Natural killer cell (primary cell): ENCODE data around the gene GPR176. TPM values are rescaled to one million over a fixed set of nuclear protein-coding genes. Genes with fewer than 3 reads are reported as not detected.

Source experiments
- ATAC-seq, 3 donors: fragments of 150-1000 bp in 2 of 3; fragments of 200-7000 bp in 1 of 3; cut with Tn5 transposase; 1 replicate in 1 of 3; 2 replicates in 2 of 3; pipeline ENCODE4 v1.10.0; 2021; ENCODE audit warnings: mild to moderate bottlenecking in 2 of 3, moderate library complexity in 2 of 3
- DNase-seq, 2 donors: peaks; one replicate each; pipeline versions ENCODE4 v3.0.0 to v3.0.0-alpha.2; 2013 to 2021; ENCODE audit warnings: mixed read lengths in 1 of 2
- H3K27ac ChIP-seq: one replicate; pipeline ENCODE4 v1.5.1; 2013; ENCODE audit warnings: mild to moderate bottlenecking, low read length
- H3K27me3 ChIP-seq: one replicate; pipeline ENCODE4 v1.6.1; 2013; ENCODE audit warnings: low read length; ENCODE audit not compliant: control insufficient read depth, insufficient read depth
- H3K36me3 ChIP-seq: one replicate; pipeline ENCODE4 v1.6.1; 2013; ENCODE audit warnings: low read length; ENCODE audit not compliant: control insufficient read depth, insufficient read depth
- H3K4me1 ChIP-seq: one replicate; pipeline ENCODE4 v1.6.1; 2013; ENCODE audit warnings: low read length; ENCODE audit not compliant: control insufficient read depth, insufficient read depth
- H3K4me3 ChIP-seq: one replicate; pipeline ENCODE4 v1.5.1; 2013; ENCODE audit warnings: low read length
- H3K9me3 ChIP-seq: one replicate; pipeline ENCODE4 v1.6.1; 2013; ENCODE audit warnings: low read length; ENCODE audit not compliant: control insufficient read depth, insufficient read depth
- H3K27ac Mint-ChIP-seq, 2 donors: one replicate each; pipeline ENCODE4 v1.8.0; 2022; ENCODE audit warnings: mild to moderate bottlenecking in 2 of 2, mixed read lengths in 2 of 2, moderate library complexity in 1 of 2
- H3K27me3 Mint-ChIP-seq, 2 donors: one replicate each; pipeline ENCODE4 v1.8.0; 2022; ENCODE audit warnings: low read depth in 2 of 2, mixed read lengths in 2 of 2
- H3K36me3 Mint-ChIP-seq: one replicate; pipeline ENCODE4 v1.8.0; 2022; ENCODE audit warnings: mixed read lengths
- H3K4me1 Mint-ChIP-seq, 2 donors: one replicate each; pipeline ENCODE4 v1.8.0; 2022; ENCODE audit warnings: mixed read lengths in 2 of 2
- H3K4me3 Mint-ChIP-seq: one replicate; pipeline ENCODE4 v1.8.0; 2022; ENCODE audit warnings: mild to moderate bottlenecking, moderate library complexity, mixed read lengths
- H3K9me3 Mint-ChIP-seq, 2 donors: one replicate each; pipeline ENCODE4 v1.8.0; 2022; ENCODE audit warnings: mixed read lengths in 2 of 2
- WGBS: methylation state at CpG from one replicate; pipeline ENCODE4 v1.1.7; 2013; ENCODE audit warnings: missing lambda C conversion rate; ENCODE audit not compliant: insufficient coverage; 5-methylcytosine and 5-hydroxymethylcytosine counted together
- intact Hi-C: fragments of 100-400 bp; cut with micrococcal nuclease; formaldehyde crosslinking; loops from one replicate; pipeline ENCODE4 v1.14.2; 2022
- total RNA-seq, 4 donors: library from RNA; stranded (reverse); fragments of 120-200 nt in 1 of 4; gene quantifications; one replicate each; pipeline versions ENCODE4 v1.2.3 to v1.2.4, GENCODE V29; 2013 to 2022
- TF ChIP-seq, protein P1 (sequence below): fragments of 200-600 bp; IDR thresholded peaks from one replicate; pipeline ENCODE4 v1.8.0; 2022; ENCODE audit warnings: antibody characterized with exemption

GPR176 gene
- total RNA-seq, 3 donors from 2014 or later (not counting 1 experiment from before 2014, with no cell fraction given) = 0.38 TPM; not detected in 2

DNA sequence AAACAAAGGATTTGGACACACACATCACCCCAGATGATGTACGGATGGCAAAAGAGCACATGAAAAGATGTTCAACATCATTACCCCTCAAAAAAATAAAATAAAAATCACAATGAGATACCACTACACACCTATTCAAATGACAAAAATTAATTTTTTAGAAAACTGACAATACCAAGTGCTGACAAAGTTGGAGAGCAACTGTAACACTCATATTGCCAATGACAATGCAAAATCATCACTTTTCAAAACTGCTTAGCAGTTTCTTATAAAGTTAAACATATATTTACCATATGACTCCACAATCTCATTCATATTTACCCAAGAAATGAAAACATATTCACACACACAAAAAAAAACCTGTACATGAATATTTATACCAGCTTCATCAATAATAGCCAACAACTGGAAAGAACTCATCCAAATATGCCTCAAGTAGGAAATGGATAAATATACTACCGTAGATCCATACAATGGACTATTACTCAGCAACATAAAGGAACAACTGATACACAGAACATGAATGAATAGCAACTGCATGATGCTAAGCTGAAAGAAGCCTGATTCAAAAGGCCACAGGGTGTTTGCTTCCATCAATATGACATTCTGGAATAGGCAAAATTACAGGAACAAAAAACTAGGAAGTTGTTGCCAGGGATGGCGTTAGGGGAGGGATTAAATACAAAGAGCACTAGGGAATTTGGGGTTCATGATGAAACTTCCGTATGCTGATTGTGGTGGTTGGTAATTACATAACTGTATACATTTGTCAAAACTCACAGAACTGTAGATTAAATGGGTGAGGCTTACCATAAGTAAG lies 138.7 kb downstream of the GPR176 start:
- Mint-ChIP-seq H3K27ac (peak overlapping the region; percentile 84 to 93), H3K27me3 (peaks cover 3 to 21% of the 10 kb centered on the region in 2 donors), H3K9me3 (no peaks in the 10 kb centered on the region), H3K4me3 (peak overlapping the region; percentile 77), H3K36me3 (no peaks in the 10 kb centered on the region), H3K4me1 (peaks cover 30 to 36% of the 10 kb centered on the region in 2 donors)
- H3K4me3 ChIP-seq = no peak overlapping the region
- WGBS = 79% methylated on average over 3 of the region's 4 CpGs
- H3K9me3 ChIP-seq = no peaks in the 10 kb centered on the region
- H3K4me1 ChIP-seq = peaks cover 3% of the 10 kb centered on the region
- peak in 1 of 2 donors; percentile 15 for DNase-seq
- TF ChIP-seq, protein P1, sequence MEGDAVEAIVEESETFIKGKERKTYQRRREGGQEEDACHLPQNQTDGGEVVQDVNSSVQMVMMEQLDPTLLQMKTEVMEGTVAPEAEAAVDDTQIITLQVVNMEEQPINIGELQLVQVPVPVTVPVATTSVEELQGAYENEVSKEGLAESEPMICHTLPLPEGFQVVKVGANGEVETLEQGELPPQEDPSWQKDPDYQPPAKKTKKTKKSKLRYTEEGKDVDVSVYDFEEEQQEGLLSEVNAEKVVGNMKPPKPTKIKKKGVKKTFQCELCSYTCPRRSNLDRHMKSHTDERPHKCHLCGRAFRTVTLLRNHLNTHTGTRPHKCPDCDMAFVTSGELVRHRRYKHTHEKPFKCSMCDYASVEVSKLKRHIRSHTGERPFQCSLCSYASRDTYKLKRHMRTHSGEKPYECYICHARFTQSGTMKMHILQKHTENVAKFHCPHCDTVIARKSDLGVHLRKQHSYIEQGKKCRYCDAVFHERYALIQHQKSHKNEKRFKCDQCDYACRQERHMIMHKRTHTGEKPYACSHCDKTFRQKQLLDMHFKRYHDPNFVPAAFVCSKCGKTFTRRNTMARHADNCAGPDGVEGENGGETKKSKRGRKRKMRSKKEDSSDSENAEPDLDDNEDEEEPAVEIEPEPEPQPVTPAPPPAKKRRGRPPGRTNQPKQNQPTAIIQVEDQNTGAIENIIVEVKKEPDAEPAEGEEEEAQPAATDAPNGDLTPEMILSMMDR = no peak
- ATAC-seq = no peak
- intact Hi-C loops = loop anchor here (5.0 to 10.0 kb wide), 2 partner anchors 136 to 253 kb away; partner anchors contain the start of gene SRP14
- H3K27ac ChIP-seq = peak overlapping the region; percentile 65
- no peaks in the 10 kb centered on the region for H3K36me3 ChIP-seq
- no peaks in the 10 kb centered on the region for H3K27me3 ChIP-seq

DNA sequence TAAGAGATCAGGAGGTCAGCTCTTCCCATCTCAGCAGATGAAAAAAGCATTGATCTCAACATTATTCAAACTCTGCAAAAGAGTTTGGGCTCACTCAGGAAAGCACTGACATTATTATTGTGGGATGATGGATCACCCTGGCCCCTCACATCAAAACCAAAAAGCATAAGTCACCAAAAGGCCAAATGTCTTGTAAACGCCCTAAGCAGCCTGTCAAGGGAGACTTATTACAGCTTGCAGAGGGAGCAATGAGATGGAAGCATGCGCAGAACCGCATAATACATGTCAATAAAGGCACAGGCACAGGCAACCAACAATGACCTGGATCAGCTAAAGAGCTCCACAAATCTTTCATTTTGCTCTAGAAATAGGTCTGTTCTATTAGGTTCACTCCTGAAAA lies 142.0 kb downstream of the GPR176 start:
- no peaks in the 10 kb centered on the region for H3K36me3 ChIP-seq
- ATAC-seq (no peak), DNase-seq (no peak)
- H3K4me3 ChIP-seq = no peak overlapping the region
- H3K27me3 ChIP-seq = no peaks in the 10 kb centered on the region
- Mint-ChIP-seq H3K9me3 (no peaks in the 10 kb centered on the region), H3K4me3 (no peak overlapping the region), H3K27ac (no peak overlapping the region), H3K4me1 (peaks cover 11 to 27% of the 10 kb centered on the region in 2 donors), H3K36me3 (no peaks in the 10 kb centered on the region), H3K27me3 (peaks cover 3 to 21% of the 10 kb centered on the region in 2 donors)
- 75% methylated on average over 3 of the region's 3 CpGs for WGBS
- TF ChIP-seq, protein P1 = no peak
- H3K4me1 ChIP-seq = peaks cover 5% of the 10 kb centered on the region
- H3K9me3 ChIP-seq = no peaks in the 10 kb centered on the region
- H3K27ac ChIP-seq = no peak overlapping the region
- intact Hi-C loops = no loop called here

DNA sequence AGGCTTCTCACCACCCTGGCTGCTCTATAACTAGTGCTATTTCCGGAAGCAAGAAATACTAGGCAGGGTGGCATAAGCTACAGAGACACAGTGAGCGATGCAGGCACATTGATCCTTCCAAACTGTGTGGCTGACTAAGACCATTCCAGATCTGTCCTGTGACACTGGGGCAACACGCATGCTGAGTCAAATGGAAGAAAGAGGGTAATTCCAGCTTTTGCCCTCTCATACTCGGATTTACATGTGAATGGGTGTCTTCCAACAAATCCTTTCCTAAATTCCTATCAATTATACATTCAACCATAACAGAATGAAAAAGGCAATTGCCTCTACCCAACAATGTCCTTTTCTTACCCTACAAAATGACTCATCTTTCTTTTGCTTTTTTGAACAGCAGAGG lies 142.6 kb downstream of the GPR176 start:
- TF ChIP-seq, protein P1 = no peak
- intact Hi-C loops = no loop called here
- ATAC-seq (no peak), DNase-seq (no peak)
- no peaks in the 10 kb centered on the region for H3K36me3 Mint-ChIP-seq
- Histone ChIP-seq H3K27ac (no peak overlapping the region), H3K4me3 (no peak overlapping the region), H3K27me3 (no peaks in the 10 kb centered on the region), H3K9me3 (no peaks in the 10 kb centered on the region), H3K36me3 (no peaks in the 10 kb centered on the region), H3K4me1 (peaks cover 5% of the 10 kb centered on the region)
- 91% methylated on average over 4 of the region's 4 CpGs for WGBS
- H3K27ac Mint-ChIP-seq = no peak overlapping the region
- peaks cover 9 to 22% of the 10 kb centered on the region in 2 donors for H3K4me1 Mint-ChIP-seq
- peaks cover 3 to 21% of the 10 kb centered on the region in 2 donors for H3K27me3 Mint-ChIP-seq
- no peak overlapping the region for H3K4me3 Mint-ChIP-seq
- H3K9me3 Mint-ChIP-seq = no peaks in the 10 kb centered on the region
